GM21423 (cell line): Measurements from ENCODE around the gene PRSS33.

Experiments
- ATAC-seq: cut with Tn5 transposase; IDR thresholded peaks from one replicate; pipeline ENCODE4 v1.9.1; 2021; ENCODE audit warnings: mild to moderate bottlenecking, moderate library complexity; ENCODE audit not compliant: unreplicated experiment

PRSS33 gene

GRCh38 chr16:2803545-2804195 lies 16.3 kb upstream of the PRSS33 start:
- ATAC-seq = no peak

GRCh38 chr16:2799859-2800226 lies 12.5 kb upstream of the PRSS33 start:
- no peak for ATAC-seq

DNA sequence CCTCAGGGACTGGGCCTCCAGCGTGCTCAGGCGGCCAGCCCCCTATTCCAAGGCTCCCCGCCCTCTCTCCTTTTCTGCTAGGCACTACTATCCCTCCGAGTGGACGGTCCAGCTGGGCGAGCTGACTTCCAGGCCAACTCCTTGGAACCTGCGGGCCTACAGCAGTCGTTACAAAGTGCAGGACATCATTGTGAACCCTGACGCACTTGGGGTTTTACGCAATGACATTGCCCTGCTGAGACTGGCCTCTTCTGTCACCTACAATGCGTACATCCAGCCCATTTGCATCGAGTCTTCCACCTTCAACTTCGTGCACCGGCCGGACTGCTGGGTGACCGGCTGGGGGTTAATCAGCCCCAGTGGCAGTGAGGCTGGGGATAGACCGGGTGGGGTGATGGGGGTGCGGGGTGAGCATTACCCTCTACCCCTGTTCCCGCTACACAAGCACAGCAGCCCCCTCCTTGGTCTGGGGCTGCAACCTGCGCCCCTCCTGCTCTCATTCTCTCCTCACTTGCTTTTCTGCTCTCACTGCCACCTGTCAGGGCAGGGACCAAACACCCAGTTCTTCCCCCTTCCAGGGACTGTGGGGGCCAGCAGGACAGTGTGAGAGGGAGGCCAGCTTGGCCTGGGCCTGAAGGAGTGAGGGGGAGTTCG lies 12.0 kb upstream of the PRSS33 start:
- ATAC-seq = no peak

DNA sequence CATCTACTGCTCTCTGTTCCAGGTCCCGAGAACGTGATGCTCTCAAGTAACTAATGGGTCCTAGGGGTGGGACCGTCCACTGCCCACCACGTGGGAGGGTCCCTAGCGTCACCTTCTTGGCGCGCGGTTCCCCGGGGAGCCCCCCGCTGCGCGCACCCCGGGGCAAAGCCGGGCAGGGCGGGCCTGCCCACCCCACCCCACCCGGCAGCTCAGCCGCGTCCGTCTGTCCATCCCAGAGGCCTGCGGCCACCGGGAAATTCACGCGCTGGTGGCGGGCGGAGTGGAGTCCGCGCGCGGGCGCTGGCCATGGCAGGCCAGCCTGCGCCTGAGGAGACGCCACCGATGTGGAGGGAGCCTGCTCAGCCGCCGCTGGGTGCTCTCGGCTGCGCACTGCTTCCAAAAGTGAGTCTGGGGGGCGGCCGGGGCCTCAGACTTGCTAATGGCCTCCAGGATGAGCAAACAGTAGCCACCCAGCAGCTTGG lies 11.4 kb upstream of the PRSS33 start:
- ATAC-seq = no peak

DNA sequence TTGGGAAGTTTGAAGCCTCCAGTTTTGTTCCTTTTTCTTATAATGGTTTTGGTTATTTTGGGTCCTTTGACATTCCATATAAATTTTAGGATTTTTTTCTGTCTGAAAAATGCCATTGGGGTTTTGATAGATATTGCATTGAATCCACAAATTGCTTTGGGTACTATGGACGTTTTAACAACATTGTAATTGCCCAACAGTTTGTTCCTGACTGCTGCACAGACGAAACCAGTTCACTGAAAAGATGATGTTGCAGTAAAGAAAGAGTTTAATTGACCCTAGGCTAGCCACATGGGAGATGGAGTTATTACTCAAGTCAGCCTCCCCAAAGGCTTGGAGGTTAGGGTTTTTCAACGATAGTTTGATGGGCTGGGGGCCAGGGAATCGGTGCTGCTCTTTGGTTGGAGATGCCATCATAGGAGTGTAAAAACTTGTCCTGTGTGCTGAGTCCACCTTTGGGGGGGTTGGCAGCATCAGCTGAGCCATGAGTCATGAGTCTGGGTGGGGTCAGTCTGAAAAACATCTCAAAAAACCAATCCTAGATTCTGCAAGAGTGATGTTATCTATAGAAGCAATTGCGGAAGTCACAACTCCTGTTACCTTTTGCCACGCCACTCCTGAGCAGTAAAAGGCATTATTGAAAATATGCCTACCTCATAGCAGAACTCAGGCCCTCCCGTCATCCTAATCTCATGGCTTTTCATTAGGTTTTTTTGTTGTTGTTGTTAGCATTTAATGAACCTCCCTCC lies 8.2 kb upstream of the PRSS33 start:
- no peak for ATAC-seq

DNA sequence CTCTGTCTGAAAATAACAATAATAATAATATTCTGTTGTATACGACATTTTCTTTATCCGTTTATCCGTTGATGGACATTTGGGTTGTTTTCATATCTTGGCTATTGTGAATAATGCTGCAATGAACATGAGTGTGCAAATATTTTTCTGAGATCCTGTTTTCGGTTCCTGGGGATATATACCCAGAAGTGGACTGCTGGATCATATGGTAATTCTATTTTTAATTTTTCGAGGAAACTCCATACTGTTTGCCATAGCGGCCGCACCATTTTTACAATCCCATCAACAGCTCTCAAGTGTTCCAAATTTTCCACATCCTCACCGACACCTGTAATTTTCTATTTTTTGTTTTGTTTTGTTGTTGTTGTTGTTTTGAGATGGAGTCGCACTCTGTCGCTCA lies 5.6 kb upstream of the PRSS33 start:
- no peak for ATAC-seq

GRCh38 chr16:2791174-2791573 lies 3.8 kb upstream of the PRSS33 start:
- ATAC-seq = no peak

- no peak for ATAC-seq
These were observed 3.3 kb upstream of the PRSS33 start for GRCh38 chr16:2790631-2791030.

DNA sequence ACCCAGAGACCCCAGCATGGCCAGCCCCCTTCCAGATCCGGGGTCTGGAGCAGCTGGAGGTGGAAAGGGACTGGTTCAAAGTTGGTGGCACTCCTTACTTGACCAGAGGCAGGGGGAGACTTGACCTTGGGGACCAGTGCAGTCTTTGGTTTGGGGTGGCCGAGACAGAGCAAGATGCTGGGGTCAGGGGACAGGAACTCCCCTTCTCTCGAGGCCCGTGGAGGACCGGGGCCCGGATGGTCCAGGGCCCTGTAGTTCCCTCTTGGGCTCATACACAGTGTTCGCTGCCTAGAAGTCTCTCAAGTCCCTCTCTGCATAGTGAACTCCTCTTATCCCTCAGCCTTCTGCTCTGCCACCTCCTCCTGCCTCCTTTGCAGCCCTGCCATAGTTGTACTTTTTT lies 601 bp upstream of the PRSS33 start:
- ATAC-seq = no peak

GRCh38 chr16:2786826-2787151 lies 571 bp downstream of the PRSS33 start:
- no peak for ATAC-seq

- no peak for ATAC-seq
These were observed 1.1 kb downstream of the PRSS33 start for GRCh38 chr16:2786061-2786825.

- ATAC-seq = no peak
These were observed 2.0 kb downstream of the PRSS33 start for GRCh38 chr16:2785101-2785991.

DNA sequence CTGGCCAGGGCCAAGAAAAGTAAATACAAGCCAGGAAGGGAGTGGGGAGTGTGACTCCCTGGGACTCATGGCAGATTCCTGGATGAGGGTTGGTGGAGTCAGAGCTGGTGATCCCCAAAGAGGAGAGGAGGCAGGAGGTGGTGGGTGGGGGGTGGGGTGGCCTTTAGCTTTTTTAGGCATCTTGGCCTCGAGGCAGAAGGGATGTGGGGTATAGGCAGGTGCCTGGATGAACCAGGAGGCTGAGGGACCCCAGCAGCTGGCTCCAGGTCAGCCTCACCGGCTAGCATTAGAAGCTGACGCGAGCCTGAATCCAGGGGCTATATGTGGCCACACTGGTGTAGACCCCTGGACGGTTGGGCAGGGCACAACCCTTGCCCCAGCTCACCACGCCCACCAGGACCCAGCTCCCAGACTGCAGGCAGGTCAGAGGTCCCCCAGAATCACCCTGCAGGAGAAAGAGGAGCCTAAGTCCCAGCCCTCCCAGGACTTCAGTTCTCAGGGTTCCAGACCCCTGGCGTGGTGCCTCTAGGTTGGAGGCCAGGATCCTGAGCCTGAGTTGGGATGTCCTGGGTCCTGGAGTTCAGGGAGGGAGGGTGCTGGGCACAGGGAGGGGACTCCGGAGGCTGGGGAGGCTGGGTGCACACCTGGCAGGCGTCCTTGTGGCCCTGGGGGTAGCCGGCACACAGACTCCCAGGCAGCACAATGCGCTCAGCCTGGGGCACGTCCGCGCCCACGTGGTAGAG lies 2.8 kb downstream of the PRSS33 start:
- no peak for ATAC-seq

- no peak for ATAC-seq
These were observed 3.6 kb downstream of the PRSS33 start for GRCh38 chr16:2783581-2784357.

GRCh38 chr16:2782583-2783351 lies 4.6 kb downstream of the PRSS33 start:
- no peak for ATAC-seq

DNA sequence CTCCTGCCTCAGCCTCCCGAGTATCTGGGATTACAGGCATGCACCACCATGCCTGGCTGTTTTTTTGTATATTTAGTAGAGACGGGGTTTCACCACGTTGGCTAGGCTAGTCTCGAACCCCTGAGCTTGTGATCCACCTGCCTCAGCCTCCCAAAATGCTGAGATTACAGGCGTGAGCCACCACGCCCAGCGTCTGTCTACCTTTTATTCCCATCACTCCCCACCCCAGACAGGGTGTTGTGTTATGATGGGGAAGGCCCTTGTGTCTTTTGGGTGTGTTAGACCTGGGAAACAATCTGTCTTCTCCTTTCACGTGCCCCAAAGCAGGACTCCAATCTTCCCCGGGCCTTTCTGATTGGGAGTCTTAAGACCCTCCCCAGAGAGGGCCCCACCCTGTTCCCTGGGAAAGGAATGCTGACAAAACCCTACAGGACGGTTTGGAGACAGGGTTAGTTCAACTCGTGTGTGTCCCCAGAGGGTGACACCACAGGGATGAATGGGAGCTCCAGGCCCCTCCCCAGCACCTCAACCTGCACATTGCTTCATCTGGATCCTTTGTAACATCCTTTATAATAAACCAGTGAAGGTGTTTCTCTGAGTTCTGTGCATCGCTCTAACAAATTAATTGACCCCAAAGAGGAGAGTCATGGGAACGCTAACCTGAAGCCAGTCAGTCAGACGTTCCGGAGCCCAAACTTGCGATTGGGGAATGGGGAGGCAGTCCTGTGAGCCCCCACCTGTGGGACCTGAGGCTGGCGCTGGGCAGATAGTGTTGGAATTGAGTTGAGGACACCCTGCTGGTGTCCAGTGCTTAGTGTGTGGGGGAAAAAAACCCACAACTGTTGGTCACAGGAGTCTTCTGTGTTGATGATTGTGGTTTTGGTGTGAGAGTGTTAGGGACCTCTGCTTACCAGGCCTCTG lies 7.1 kb downstream of the PRSS33 start:
- no peak for ATAC-seq
